Kidney capillary endothelial cell (primary cell): ENCODE data around the gene PPP2R2C.

Experiments
- DNase-seq: peaks from one replicate; pipeline ENCODE4 v3.0.0-alpha.2; 2018; ENCODE audit warnings: low spot score

Gene PPP2R2C

DNA sequence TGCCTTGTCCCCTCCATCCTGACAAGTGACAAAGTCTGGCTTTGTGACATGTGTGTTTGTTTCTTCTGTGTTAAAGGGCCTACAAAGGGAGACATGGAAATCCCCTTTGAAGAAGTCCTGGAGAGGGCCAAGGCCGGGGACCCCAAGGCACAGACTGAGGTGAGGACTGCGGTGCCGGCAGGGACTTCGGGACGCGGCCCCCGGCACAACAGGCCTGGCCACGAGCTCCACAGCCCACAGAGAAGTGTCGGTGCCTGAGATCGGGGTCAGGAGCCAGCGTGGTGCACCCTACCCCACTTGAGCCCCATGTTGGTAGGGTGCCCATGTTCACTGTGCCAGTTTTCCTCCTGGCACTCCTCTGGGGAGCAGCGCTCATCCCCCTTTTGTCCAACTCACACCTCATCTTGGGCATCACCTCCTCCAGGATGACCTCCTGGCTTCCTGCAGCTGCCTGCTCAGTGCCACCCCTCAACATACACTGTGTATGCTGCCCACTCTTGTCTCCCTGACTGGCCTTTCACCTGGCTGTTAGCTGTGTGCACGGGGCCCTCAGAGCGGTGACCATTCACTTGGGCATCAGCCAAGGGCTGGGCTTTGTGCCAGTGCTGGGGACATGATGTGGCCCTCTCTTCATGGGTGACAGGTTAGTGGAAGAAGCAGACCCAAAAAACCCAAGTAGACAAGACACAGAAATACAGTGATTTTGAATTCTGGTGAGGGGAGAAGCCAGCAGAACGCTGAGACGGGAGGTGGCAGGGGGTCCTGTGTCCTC, 185.2 kb downstream of the PPP2R2C start:
- DNase-seq: no peak

DNA sequence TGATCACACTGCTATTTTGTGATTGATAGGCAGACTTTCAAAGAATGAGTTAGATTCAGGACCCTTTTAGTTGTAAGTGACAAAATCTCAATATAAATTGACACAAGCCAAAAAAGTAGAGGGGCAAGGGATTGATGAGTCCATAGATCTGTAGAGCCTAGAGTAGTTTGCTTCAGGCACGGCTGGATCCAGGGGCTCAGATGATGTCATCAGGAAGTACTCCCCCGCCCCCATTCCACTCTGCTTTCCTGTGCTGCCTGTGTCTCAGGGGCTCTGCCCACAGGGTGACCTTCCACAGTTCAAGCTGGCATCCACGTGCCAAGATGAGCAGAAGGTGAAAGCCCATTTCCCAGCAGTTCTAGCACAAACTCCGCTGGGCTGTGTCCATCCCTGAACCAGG, 189.1 kb downstream of the PPP2R2C start:
- DNase-seq: no peak

DNA sequence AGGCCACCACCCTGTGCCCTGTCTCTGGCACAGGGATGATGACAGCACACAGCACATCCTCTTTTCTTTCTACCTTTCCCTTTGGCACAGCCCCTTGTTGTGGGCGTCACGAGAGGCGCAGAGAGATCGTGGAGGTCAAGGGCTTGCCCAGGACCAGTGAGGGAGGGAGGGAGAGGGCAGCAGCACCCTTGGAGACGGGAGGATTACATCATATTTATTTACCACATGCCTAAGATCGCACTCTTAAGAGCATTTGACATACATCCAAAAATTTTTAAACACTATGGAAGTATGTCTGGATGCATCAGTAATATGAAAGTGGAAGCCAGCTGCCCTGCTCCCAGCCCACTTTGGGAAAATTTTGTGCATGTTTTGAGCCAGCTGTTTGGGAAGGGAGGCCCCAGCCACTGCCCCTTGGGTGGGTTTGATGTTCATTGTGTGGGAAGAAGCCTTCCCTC, 190.1 kb downstream of the PPP2R2C start:
- DNase-seq: no peak

DNA sequence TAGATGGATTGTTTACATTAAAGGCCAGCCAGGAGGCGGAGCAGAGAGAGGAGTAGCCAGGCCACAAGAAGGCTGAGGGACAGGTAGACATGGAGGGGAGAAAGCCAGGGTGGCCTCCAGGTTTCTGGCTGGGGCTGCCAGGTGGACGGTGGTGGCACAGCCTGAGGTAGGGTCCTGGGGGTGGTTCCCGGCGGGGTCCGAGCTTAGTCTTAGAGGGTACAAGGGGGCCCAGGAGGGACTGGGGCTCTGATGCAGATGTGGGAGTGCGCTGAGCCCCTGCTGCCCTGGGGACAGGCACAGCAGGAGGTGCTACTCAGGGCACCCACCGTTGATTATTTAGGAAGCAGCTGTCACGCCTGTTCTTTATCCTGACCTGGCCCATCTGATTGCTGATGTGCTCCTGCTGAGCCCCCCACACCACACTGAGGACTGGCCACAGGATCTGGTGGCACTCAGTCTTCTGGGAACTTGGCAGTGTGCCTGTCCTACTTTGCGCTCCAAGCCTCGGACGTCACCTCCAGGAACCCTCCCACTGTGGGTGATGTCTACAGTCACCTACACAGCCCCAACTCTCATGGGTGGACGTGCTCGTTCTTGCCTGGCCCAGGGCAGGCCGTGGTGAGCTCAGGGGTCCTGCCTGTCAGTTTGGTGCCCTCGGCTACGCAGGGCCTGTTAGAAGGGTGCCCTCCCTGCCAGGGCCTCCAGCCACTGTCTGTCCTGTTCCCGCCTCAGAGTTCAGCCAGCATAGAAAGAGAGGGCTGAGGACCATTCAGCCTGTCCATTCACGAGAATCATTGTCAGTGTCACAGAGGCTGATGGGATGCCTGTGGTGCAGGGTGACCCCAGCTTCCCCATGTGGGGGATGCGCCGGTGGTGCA, 190.7 kb downstream of the PPP2R2C start:
- DNase-seq: no peak

DNA sequence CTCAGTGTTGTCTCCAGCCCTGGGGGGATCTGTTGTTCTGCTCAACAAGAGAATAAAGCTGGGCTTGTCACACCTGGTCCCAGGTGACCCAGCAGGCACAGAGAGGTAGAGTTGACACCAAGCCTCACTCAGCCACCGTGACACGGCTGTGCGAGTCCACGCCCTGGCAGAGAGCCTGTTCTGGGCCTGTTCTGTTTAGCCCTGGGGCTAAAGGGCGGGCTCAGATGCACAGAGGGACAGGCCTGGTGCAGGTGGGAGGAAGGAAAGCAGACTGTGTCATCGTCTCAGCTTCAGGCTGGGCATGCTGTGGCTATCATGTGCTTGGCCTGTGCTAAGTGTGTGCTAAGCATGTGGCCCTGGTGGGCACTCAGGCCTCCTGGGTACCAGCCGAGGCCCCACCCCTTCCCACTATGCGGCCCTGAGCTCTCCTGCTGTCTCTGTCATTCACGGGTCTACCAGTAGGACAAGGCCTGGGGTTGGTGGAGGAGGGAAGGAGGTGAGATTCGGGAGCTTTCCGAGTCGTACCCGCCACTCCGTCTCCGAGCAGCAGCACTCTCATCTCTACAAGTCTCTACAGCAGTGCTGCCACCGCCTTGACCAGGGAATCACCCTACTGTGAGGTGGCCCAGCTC, 191.9 kb downstream of the PPP2R2C start:
- DNase-seq: no peak

DNA sequence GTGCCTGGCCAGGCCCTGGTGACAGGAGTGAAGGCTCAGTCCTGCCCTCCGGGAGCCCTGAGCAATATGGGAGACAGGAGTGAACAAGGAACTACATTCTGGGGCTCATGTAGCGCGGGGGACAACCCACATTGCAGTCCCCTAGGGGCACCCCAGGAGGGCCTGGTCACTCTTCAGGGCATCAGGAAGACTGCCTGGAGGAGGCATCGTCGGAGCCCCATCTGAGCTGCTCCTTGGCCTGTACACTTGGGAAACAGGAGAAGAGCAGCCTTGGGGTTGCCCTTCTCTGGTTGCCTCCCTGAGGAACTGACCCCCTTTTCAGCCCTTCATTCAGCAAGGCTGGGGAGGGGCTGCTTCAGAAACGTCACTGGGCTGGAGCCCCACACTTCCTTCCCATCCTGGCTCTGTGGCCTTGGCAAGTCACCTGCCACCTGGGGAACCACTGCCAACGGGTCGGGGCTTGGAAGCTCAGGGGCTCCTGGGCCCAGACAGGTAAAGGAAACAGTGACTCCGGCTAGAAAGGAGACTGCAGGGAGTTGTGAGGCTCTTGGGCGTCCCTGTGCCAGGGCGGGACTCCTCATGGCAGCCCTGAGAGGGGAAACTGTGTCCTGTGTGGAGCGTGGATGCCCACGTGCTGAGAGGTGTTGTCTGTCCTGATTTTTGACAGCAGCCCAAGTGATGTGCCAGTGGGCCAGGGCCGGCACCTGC, 192.7 kb downstream of the PPP2R2C start:
- no peak for DNase-seq

DNA sequence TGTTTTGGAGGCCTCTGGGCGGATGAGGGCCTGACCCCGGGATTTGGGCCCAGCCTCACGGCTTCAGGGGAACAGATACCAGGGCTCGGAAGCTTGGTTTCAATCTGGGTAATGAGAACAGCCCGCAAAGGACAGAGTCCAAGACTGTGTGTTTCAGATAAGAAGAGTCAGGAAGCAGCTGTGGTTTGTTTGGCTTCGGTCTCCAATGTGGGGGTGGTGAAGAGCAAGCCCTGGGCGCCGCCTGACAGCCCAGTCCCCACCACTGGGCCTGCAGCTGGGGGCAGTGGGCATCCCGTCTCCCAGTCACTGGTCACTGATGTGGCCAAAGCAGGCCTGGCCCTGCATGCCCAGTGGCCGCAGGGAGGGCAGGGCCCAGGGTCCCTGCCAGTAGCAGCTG, 193.6 kb downstream of the PPP2R2C start:
- no peak for DNase-seq

DNA sequence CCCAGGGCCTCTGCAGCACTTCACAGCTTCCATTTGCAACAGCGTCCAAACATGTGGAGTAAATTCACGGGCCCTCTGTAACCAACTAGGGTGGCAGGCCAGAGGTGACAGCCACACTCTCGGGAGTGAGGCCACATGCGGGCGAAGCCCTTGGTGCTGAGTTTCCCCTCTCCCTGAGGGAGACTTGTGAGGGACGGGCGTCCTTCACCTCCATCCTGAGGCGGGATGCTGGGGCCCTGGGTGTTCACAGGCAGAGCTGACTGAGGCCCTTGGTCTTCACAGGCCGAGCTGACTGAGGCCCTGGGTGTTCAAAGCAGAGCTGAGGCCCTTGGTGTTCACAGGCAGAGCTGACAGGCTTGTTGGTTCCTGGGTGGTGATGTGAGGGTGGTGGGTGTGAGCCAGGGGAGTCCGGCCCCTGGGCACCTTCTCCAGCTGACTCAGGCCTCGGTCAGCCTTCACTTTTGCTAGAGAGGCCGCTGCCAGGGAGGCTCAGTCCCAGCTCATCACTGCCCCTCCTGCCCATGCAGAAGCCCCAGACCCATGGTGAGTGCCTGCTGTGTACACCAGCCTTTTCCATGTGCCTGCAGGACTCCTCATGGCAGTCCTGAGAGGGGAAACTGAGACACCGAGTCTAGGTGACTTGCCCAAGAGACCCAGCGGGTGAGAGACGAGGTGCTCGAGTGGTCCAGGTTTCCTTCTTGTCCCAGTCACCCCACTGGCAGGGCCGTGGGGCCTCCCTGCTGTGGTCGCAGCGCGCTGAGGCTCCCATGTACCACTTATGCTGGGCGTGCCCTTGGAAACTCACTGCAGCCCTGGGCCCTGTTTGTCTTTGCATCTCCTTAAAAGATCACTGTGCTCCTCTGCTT, 194.2 kb downstream of the PPP2R2C start:
- no peak for DNase-seq

DNA sequence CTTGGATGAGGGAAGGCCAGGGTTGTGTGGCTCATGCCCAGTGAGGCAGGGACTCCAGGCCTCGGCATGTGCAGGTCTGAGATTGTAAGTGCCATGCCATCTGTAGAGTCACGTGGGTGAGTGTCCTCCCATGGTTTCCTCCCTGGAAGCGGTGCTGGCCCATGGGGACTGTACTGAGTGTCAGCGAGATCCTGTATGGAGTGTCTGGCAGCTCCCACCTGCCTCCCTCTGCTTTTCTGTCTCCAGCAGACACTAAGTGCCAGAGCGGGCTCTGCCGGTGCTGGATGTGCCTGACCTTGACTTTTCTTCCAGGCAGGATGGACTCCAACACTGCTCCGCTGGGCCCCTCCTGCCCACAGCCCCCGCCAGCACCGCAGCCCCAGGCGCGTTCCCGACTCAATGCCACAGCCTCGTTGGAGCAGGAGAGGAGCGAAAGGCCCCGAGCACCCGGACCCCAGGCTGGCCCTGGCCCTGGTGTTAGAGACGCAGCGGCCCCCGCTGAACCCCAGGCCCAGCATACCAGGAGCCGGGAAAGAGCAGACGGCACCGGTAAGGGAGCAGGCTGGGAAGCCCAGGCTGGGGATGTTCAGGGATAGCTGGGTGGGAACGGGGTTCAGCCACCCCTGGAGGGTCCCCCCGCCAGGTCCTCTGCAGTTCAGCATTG, 195.1 kb downstream of the PPP2R2C start:
- no peak for DNase-seq

DNA sequence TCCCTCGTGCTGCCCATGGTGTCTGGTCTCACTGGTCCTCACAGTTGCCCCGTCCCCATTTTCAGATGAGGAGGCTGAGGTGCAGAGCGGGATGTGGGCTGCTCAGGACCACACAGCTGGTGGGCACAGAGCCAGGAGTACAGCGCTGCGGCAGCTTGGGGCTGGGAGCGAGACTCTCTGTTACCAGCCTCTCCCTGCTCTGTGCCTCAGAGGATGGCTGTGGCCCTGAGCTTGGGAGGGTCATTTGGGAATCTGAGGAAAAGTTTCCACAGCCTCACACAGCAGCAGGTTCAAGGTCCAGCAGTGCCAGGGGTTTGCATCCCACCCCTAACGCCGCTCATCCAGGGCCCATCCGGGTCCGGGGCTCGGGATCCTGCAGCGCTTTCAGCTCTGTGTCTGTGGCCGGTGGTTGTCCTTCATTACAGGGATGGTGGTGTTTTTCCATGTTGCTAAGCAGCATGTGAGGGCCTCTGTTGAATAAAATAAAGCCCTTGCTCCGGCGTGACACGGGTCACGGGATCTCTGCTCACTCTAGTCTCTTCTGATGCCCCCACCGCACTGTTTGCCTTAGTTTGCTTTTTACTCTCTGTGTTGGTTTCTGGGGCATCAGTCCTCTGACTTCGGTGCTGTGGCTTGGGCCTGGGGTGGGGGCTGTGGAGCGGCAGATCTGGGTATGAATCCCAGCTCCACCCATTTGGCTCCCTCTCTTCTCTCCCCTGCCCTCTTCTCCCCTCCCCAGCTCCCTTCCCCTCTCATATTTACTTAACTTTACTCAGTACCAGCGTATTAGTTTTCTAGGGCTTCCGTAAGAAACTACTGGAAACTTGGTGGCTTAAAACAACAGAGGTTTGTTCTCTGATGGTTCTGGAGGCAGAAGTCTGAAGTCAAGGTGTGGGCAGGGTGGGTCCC, 196.3 kb downstream of the PPP2R2C start:
- no peak for DNase-seq

DNA sequence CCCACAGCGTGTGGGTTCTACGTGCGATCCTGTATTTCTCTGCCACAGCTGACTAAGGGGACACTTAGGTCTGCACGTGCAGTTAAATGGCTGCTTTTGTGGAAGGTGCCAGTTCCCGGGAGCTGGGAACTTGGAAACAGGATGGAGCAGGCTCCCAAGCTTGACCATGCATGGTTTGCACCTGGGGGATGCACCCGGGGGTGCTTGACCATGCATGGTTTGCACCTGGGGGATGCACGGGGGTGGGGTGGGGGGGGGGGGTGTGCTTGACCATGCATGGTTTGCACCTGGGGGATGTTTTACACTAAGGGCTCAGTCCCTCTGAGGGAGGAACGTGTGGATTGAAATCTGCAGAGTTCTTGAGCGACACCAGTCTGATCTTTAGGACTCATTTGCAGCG, 197.1 kb downstream of the PPP2R2C start:
- DNase-seq: no peak

DNA sequence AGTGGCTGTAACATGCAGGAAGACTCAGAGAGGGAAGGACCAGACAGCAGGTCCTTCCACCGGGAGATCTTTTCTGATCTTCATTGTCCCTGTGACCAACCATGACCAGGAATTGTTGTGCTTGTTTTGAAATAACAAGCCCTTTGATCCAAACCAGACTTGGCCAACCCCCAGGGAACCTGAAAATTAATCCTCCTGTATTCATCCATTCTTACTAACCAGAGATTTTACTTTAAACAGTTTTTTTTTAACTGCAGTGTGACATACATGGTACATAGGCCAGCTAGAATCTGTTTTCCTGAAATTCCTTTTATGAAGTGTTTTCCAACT, 198.8 kb downstream of the PPP2R2C start:
- DNase-seq: no peak

DNA sequence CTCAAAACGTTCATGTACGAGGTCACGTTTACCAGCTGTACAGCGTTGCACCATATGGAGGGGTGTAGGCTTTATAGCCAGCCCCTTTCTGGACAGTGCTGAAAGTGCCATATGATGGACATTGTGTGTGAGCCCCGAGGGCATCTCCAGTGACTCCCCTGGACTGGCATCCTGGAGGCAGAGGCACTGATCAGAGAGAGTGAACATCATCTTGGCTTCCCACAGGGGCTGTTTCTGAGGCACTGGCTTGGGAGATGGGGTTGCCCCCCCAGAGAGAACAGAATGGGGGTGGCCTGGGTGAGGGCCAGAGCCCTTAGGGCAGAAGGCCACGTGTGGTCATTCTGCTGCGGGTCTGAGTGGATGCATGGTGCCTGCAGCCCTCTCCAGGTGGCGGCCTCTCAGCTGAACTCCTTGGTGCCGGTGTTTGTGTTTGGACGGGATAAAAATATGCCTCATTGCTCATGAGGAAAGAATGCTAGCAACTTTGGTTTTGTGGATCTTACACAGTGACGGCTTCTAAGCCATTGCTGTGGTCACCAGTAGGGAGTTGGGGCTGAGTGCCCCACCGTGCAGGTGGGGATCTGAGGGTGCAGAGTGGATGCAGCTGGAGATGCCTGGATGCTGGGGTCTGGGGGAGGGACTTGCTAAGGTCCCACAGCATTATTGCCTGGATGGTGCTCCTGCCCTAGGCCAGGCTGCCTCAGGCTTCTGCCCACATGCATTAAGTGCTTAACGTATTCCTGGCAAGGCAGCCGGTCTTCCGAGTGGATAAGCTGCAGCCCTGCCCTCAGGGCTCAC, 199.4 kb downstream of the PPP2R2C start:
- DNase-seq: peak; percentile 35

DNA sequence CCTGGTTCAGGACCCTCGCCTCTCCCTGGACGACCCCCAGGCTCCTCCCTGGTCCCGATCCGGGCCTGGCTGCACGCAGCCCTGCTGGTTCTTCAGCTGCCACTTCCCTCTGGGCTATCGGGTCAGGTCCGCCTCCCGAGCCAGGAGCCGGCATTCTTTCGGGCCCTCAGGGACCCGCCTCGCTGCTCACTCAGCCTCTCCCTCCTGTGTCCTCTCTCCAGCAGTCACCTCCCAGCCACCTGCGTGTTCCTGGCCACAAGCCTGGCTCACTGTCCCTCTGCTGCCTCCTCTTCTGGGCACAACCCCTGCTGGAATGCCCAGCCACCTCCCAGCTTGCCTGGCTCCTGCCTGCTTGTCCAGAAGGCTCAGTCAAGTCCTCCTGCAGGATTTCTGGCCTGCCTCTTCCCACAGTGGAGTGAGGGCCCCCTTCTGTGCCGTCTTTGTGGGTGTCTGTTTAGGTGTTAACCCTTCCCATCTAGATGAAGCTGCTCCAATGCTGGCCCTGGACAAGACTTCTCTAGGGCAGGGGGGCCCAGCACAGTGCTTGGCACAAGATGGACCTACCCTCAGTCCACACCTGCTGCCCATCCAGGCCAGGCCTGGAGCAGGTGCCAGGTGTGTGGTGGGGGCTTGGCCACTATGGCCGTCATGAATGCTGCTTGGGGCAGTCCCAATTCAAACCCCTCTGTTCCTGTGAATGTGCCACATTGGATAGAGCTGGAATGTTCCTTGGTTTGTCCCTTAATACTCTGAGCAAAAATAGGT, 200.5 kb downstream of the PPP2R2C start:
- DNase-seq: no peak

DNA sequence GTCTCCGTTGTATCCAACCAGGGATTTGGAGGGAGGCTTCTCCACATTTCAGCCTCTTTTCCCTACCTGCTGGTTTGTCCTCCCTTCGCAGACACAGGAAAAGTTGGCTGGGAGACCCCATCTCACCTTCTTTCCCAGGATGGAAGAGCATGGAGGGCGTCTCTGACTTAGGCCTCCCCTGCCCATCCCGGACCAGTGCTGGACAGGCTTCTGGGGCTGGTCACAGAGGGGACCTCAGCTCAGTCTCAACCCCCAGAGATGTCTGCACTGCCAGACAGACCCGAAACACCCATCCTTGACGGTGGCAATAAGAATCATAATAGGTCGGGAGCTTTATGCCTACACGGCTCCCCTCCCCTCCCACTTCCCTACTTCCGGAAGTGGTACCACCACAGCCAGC, 201.2 kb downstream of the PPP2R2C start:
- DNase-seq: no peak

DNA sequence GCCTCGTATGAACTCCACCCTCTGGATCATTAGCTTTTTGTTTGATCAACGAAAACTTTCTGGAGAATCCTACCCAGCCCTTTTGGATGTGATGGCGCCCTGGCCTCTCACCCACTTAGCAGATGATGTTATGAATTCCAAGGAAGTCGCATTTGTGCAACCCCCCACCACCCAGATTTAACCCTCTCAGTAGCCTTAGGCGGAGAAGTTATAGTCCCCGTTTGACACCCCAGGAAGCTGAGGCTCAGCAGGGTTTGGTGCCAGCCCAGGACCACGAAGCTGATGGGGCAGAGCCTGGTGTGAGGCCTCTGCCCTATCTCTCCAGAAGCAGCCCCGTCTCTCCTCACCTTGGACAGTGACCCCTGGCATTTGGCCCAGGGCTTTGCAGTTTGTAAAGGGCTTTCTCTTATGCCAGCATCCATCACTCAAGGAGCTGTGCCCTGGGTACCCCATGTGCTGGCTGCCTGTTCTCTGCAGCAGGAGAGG, 201.7 kb downstream of the PPP2R2C start:
- DNase-seq: no peak
